Adrenal gland (tissue), 12 donors: Measurements from ENCODE around the gene PGAP3. TPM values are rescaled to one million over a fixed set of nuclear protein-coding genes. Genes with fewer than 3 reads are reported as not detected.
A peak's percentile ranks its signal among the peaks of the same experiment; 100 is the strongest.

Experiments
- DNase-seq, 7 donors: peaks; one replicate each; pipeline ENCODE4 v3.0.0-alpha.2; 2019 to 2020
- H3K27ac ChIP-seq, 5 donors: fragments of 200-600 bp; sonication (generic) in 4 of 5; 1 replicate in 3 of 5; 2 replicates in 2 of 5; pipeline versions ENCODE4 v1.5.1 to v1.8.0; 2016 to 2020; ENCODE audit warnings: mild to moderate bottlenecking in 1 of 5
- H3K27me3 ChIP-seq: fragments of 200-600 bp; 2 replicates; pipeline ENCODE4 v1.8.0; 2021
- H3K36me3 ChIP-seq, 2 donors: fragments of 200-600 bp; replicated peaks in 1 of 2; 1 replicate in 1 of 2; 2 replicates in 1 of 2; pipeline versions ENCODE4 v1.5.1 to v1.8.0; 2018 to 2022
- H3K4me1 ChIP-seq, 2 donors: fragments of 200-600 bp; replicated peaks in 1 of 2; 1 replicate in 1 of 2; 2 replicates in 1 of 2; pipeline versions ENCODE4 v1.5.1 to v1.8.0; 2018 to 2021
- H3K4me3 ChIP-seq, 4 donors: fragments of 200-600 bp; sonication (generic) in 3 of 4; one replicate each; pipeline ENCODE4 v1.5.1; 2016 to 2018
- H3K9me3 ChIP-seq, 3 donors: fragments of 200-600 bp; sonication (generic) in 1 of 3; replicated peaks in 1 of 3; 1 replicate in 2 of 3; 2 replicates in 1 of 3; pipeline versions ENCODE4 v1.5.1 to v1.8.0; 2016 to 2021
- CTCF ChIP-seq, 6 experiments: fragments of 450-650 bp in 4 of 6; fragments of 200-600 bp in 2 of 6; sonication (generic) in 1 of 6; IDR thresholded peaks; 1 replicate in 5 of 6; 2 replicates in 1 of 6; pipeline versions ENCODE4 v1.5.1 to v1.8.0; 2016 to 2021; ENCODE audit warnings: antibody characterized with exemption in 6 of 6, mild to moderate bottlenecking in 2 of 6, moderate library complexity in 1 of 6
- POLR2A ChIP-seq, 2 donors: fragments of 450-650 bp; IDR thresholded peaks; one replicate each; pipeline ENCODE4 v1.6.1; 2017; ENCODE audit warnings: antibody characterized with exemption in 2 of 2, mild to moderate bottlenecking in 2 of 2, moderate library complexity in 1 of 2
- WGBS, 4 donors: extraction: QIAGEN DNeasy Blood & Tissue Kit in 2 of 4; methylation state at CpG; one replicate each; pipeline versions ENCODE4 v1.1.5 to v1.1.7; 2013 to 2017; 5-methylcytosine and 5-hydroxymethylcytosine counted together
- intact Hi-C, 2 donors: fragments of 100-400 bp; cut with DNase I; formaldehyde crosslinking; loops; one replicate each; pipeline versions ENCODE4 v1.14.1 to v1.15.0; 2022 to 2023
- polyA plus RNA-seq, 3 donors: library from polyadenylated mRNA; stranded (reverse); fragments of 200-250 nt in 2 of 3; fragments of 350-450 nt in 1 of 3; fragmentation: Illumina TruSeq in 1 of 3; extraction: RNeasy Lipid Tissue Mini Kit (QIAGEN cat#74804) in 1 of 3; gene quantifications; one replicate each; pipeline ENCODE4 v1.2.3, GENCODE V29; 2013 to 2014
- total RNA-seq, 9 donors: library from RNA; depleted of rRNA in 4 of 9; stranded (reverse); fragments of >200 nt in 4 of 9; fragments of 120-200 nt in 1 of 9; fragmentation: NEBNext Ultra II Directional in 1 of 9; extraction: Animal tissue kit (Norgen Biotek cat#: 25700) in 1 of 9; gene quantifications; one replicate each; pipeline versions ENCODE4 v1.1.0 to v1.2.4, GENCODE V29; 2013 to 2023
- donor health status: healthy with polysubstance abuse.
- donor health status: Bipolar disorder and iron deficiency.
- donor health status: DM: yes; HTN: yes; CAD: no.
- donor health status: DM: no; HTN: no; CAD: no.
- donor health status: DM: no; HTN: no; CAD: no.
- donor health status: DM: yes; HTN: yes; CAD: no.

The PGAP3 gene
- total and polyA plus RNA-seq, 12 donors, result 7.6 to 35.1 (median 22.7) TPM

GRCh38 chr17:39703913-39704312 is 16.1 kb upstream of the PGAP3 start:
- Histone ChIP-seq H3K4me1 (no peaks in the 10 kb centered on the region), H3K36me3 (no peaks in the 10 kb centered on the region), H3K9me3 (no peaks in the 10 kb centered on the region), H3K4me3 (no peak overlapping the region), H3K27me3 (peaks cover 15% of the 10 kb centered on the region), H3K27ac (no peak overlapping the region)
- DNase-seq, result no peak
- intact Hi-C loops, result no loop called here
- no peak for TF ChIP-seq POLR2A (IDR thresholded peaks at IDR 0.05)
- TF ChIP-seq CTCF (IDR thresholded peaks at IDR 0.05), result no peak
- WGBS, 4 donors, result 76 to 96% (median 80%) methylated on average over 3 to 5 of the region's 5 CpGs

GRCh38 chr17:39702901-39703893 is 15.3 kb upstream of the PGAP3 start:
- Histone ChIP-seq H3K4me3 (no peak overlapping the region), H3K9me3 (no peaks in the 10 kb centered on the region), H3K4me1 (no peaks in the 10 kb centered on the region), H3K27ac (peak overlapping the region in 1 of 5 donors; percentile 6), H3K27me3 (peaks cover 16% of the 10 kb centered on the region), H3K36me3 (no peaks in the 10 kb centered on the region)
- intact Hi-C loops, result no loop called here
- no peak for DNase-seq
- 63 to 69% (median 66%) methylated on average over 9 to 12 of the region's 12 CpGs for WGBS, 4 donors
- no peak for TF ChIP-seq CTCF (IDR thresholded peaks at IDR 0.05)
- no peak for TF ChIP-seq POLR2A (IDR thresholded peaks at IDR 0.05)

DNA sequence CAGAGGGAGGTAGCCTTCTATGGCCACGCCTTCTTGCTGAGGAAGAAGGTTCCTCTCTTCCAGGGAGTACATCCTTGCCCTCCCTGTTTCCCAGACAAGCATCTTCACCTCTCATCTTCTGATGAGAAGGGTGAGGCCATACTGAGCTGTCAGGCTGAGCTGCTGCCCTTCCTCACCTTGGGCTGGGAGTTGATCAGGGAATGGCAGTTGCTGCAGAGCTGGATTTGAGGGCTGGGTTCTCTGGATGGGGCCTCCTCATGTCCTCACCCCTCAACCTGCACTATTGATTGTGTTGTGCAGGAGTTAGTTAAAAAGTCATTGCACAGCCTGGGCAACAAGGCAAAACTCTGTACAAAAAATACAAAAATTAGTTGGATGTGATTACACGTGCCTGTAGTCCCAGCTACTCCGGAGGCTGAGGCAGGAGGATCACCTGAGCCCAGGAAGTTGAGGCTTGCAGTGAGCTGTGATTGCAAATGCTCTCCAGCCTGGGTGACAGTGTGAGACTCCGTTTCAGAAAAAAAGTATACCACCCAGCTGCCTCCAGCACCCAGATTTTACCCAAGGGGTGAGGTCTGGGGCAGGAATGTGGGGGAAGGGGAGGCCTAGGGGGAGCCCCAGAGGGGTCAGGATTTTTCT is 14.0 kb upstream of the PGAP3 start:
- intact Hi-C loops, result no loop called here
- Histone ChIP-seq H3K27ac (no peak overlapping the region), H3K36me3 (no peaks in the 10 kb centered on the region), H3K4me1 (no peaks in the 10 kb centered on the region), H3K27me3 (peaks cover 16% of the 10 kb centered on the region), H3K4me3 (no peak overlapping the region), H3K9me3 (no peaks in the 10 kb centered on the region)
- 67 to 82% (median 75%) methylated on average over 4 of the region's 4 CpGs for WGBS, 4 donors
- TF ChIP-seq POLR2A (IDR thresholded peaks at IDR 0.05) (no peak), CTCF (IDR thresholded peaks at IDR 0.05) (no peak)
- no peak for DNase-seq

DNA sequence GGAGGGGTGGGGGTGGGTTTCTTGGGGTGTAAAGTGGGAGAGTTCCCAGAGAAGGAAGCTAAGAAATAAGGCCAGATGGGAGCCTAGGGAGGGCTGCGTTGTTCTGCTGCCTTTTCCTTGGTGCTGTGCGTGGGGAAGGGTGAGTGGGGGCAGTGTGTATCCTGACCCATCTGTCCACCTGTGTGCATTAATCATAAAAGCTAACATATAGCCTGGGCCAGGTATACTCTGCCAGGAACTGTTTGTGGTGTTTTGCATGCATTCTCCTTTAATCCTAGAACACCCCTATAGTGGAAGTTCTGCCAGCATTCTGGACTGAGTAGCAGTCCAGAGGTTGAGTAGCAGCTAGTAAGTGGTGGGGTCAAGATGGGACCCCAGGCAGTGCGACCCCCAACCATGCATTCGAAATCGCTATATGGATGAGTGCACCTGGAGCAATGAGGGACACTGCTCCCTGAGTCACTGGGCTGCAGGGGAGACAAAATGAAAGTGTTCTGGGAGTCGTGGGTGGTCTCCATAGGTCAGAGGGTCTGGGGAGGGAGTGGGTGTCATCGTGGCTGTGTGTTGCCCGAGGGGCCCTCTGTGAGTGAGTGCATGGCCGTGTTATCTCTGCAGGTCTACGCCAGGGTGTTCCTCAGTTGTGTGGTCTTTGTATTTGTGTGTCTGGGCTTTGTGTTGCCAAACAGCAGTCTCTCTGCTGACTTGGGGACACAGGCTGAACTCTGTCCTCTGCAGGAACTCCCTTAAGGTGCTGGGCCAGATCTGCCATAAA is 13.3 kb upstream of the PGAP3 start:
- intact Hi-C loops, result no loop called here
- no peaks in the 10 kb centered on the region for H3K4me1 ChIP-seq
- 44 to 56% (median 51%) methylated on average over 10 of the region's 10 CpGs for WGBS, 4 donors
- peaks cover 16% of the 10 kb centered on the region for H3K27me3 ChIP-seq
- no peaks in the 10 kb centered on the region for H3K36me3 ChIP-seq
- no peaks in the 10 kb centered on the region for H3K9me3 ChIP-seq
- H3K4me3 ChIP-seq, result peak overlapping the region in 1 of 4 donors; percentile 62
- no peak for DNase-seq
- no peak for TF ChIP-seq POLR2A (IDR thresholded peaks at IDR 0.05)
- TF ChIP-seq CTCF (IDR thresholded peaks at IDR 0.05), result no peak
- peak overlapping the region in 1 of 5 donors; percentile 73 for H3K27ac ChIP-seq
